ENCODE results near the gene LOXL1. TPM values are rescaled to one million over a fixed set of nuclear protein-coding genes. Genes with fewer than 3 reads are reported as not detected.
"Not testable (repeated sequence)": the region's sequence is repeated elsewhere in the genome, so short reads cannot be mapped to it uniquely, and the experiment has no call there.

Gene LOXL1
- total RNA-seq, 1 donor from 2014 or later: 4.4 TPM

- DNase-seq (ENCODE audit: low read depth, low spot score): no peak
Measured at GRCh38 chr15:73937726-73938125, 11.5 kb downstream of the LOXL1 start.

- DNase-seq (ENCODE audit: low read depth, low spot score): not testable (repeated sequence)
Measured at GRCh38 chr15:73938516-73938915, 12.3 kb downstream of the LOXL1 start.

- no peak for DNase-seq (ENCODE audit: low read depth, low spot score)
Measured at GRCh38 chr15:73939138-73939537, 12.9 kb downstream of the LOXL1 start.

GRCh38 chr15:73940061-73940981 is 14.1 kb downstream of the LOXL1 start:
- DNase-seq (ENCODE audit: low read depth, low spot score): no peak

GRCh38 chr15:73941044-73941443 is 14.8 kb downstream of the LOXL1 start:
- no peak for DNase-seq (ENCODE audit: low read depth, low spot score)

GRCh38 chr15:73941449-73941848 is 15.2 kb downstream of the LOXL1 start:
- no peak for DNase-seq (ENCODE audit: low read depth, low spot score)

GRCh38 chr15:73941871-73942635 is 15.8 kb downstream of the LOXL1 start:
- DNase-seq (ENCODE audit: low read depth, low spot score): no peak

GRCh38 chr15:73942751-73943270 is 16.5 kb downstream of the LOXL1 start:
- no peak for DNase-seq (ENCODE audit: low read depth, low spot score)

GRCh38 chr15:73944161-73945129 is 18.2 kb downstream of the LOXL1 start:
- DNase-seq (ENCODE audit: low read depth, low spot score): no peak

GRCh38 chr15:73945130-73945508 is 18.9 kb downstream of the LOXL1 start:
- DNase-seq (ENCODE audit: low read depth, low spot score): no peak

- DNase-seq (ENCODE audit: low read depth, low spot score): no peak
Measured at GRCh38 chr15:73946046-73946721, 19.9 kb downstream of the LOXL1 start.

- no peak for DNase-seq (ENCODE audit: low read depth, low spot score)
Measured at GRCh38 chr15:73946795-73947370, 20.6 kb downstream of the LOXL1 start.

- no peak for DNase-seq (ENCODE audit: low read depth, low spot score)
Measured at GRCh38 chr15:73947651-73948050, 21.4 kb downstream of the LOXL1 start.

- DNase-seq (ENCODE audit: low read depth, low spot score): no peak
Measured at GRCh38 chr15:73948396-73948795, 22.1 kb downstream of the LOXL1 start.

- DNase-seq (ENCODE audit: low read depth, low spot score): no peak
Measured at GRCh38 chr15:73948982-73949381, 22.7 kb downstream of the LOXL1 start.

- no peak for DNase-seq (ENCODE audit: low read depth, low spot score)
Measured at GRCh38 chr15:73949496-73949895, 23.2 kb downstream of the LOXL1 start.

GRCh38 chr15:73950479-73950830 is 24.2 kb downstream of the LOXL1 start:
- DNase-seq (ENCODE audit: low read depth, low spot score): no peak

GRCh38 chr15:73950831-73951561 is 24.7 kb downstream of the LOXL1 start:
- peak; percentile 86 for DNase-seq (ENCODE audit: low read depth, low spot score)

GRCh38 chr15:73951601-73952000 is 25.3 kb downstream of the LOXL1 start:
- DNase-seq (ENCODE audit: low read depth, low spot score): no peak
